WTC11 (cell line): ENCODE results near the gene EIF4G2.

Source experiments
- CTCF ChIP-seq: fragments of 200-600 bp; IDR thresholded peaks from 2 replicates; pipeline ENCODE4 v1.8.0; 2022; ENCODE audit warnings: antibody characterized with exemption
- RELA ChIP-seq: sonication (generic); formaldehyde crosslinking; IDR thresholded peaks from 2 replicates; pipeline ENCODE4 v1.8.1; 2022; ENCODE audit warnings: missing genetic modification reagents, mild to moderate bottlenecking, borderline replicate concordance
- ZNF281 ChIP-seq: sonication (generic); formaldehyde crosslinking; IDR thresholded peaks from 2 replicates; pipeline ENCODE4 v1.8.0; 2023; ENCODE audit warnings: mild to moderate bottlenecking, missing genetic modification reagents

DNA sequence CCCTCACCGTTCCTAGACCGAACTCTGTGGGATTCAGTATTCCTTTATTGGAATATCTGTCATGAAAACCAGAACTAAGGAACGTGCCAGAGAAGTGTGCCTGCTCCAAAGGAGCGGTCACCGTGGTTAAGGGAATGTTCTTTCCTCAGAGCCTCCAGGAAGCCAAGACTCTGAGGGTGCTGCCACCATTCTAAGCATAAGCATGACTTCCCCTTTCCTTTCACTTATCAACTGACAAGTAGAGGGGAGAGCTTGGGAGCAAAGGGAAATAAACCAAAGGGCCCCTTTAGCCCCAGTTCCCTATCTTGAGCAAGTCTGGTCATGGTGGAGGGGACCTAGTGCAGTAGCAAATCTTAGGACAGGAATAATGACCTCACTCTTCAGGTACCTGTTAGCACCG lies 30.9 kb downstream of the EIF4G2 start:
- no peak for TF ChIP-seq RELA
- TF ChIP-seq CTCF, result no peak
- TF ChIP-seq ZNF281 (CRISPR knock-in tag), result no peak
